Measurements from ENCODE around the gene NEK7. TPM values are rescaled to one million over a fixed set of nuclear protein-coding genes. Genes with fewer than 3 reads are reported as not detected.

Gene NEK7
- total and polyA plus RNA-seq, 9 of the 15 experiments (the other 6 are each of a cell fraction or from before 2014, with no cell fraction given) = 8.5 to 37.3 (median 27.7) TPM

- CTCF ChIA-PET (ENCODE audit: low intra/inter-chr PET ratio) = no interaction called here
Observed at GRCh38 chr1:198261886-198262285, 105.1 kb downstream of the NEK7 start.

GRCh38 chr1:198263186-198263585 is 106.4 kb downstream of the NEK7 start:
- in situ Hi-C loops (cut with MboI) = no loop called here
- POLR2A ChIA-PET = no interaction called here
- TF ChIP-seq RFX5 (IDR thresholded peaks at IDR 0.05; ENCODE audit: low read depth, low read length) (no peak), GTF3C2 (IDR thresholded peaks at IDR 0.05; ENCODE audit: borderline replicate concordance, extremely low read depth, insufficient read length) (no peak), FOXK2 (conservative IDR thresholded peaks at IDR 0.05 in 1 of 2, IDR thresholded peaks at IDR 0.05 in 1 of 2; ENCODE audit: low read depth in 2 of 2) (no peak), ZBTB34 (CRISPR knock-in tag; IDR thresholded peaks at IDR 0.05) (no peak)

More at GRCh38 chr1:198261886-198262285, 105.1 kb downstream of the NEK7 start:
- Histone ChIP-seq H3K4me1 (replicated peaks in 1 of 2; ENCODE audit: control insufficient read depth in 2 of 2, insufficient read depth in 2 of 2, low read length in 2 of 2) (peaks cover 0 to 14% of the 10 kb centered on the region in 2 experiments; a peak in 2 of 5 replicates), H3K9me3 (replicated peaks; ENCODE audit: control insufficient read depth, insufficient read depth, low read depth, low read length) (no peaks in the 10 kb centered on the region), H3K4me3 (no peak overlapping the region), H3K4me2 (ENCODE audit: insufficient read depth, low read length) (no peak overlapping the region), H4K20me1 (replicated peaks; ENCODE audit: control insufficient read depth, insufficient read depth, low read length) (no peaks in the 10 kb centered on the region), H3K79me2 (ENCODE audit: control insufficient read depth, insufficient read depth, low read length) (no peaks in the 10 kb centered on the region), H3K36me3 (ENCODE audit: control insufficient read depth, insufficient read depth, low read length) (peaks cover under 1% of the 10 kb centered on the region; the same call in 1 of the 3 replicates), H3K9ac (ENCODE audit: insufficient read depth in 1 of 2, low read depth in 2 of 2, low read length in 2 of 2) (no peak overlapping the region), H3K27me3 (ENCODE audit: control insufficient read depth in 2 of 2, insufficient read depth in 2 of 2, low read length in 2 of 2) (no peaks in the 10 kb centered on the region), H3K9me1 (ENCODE audit: control insufficient read depth, insufficient read depth, low read length) (no peaks in the 10 kb centered on the region), H2AFZ (ENCODE audit: low read depth, low read length) (no peak overlapping the region), H3K27ac (ENCODE audit: extremely low read depth, low read depth, low read length) (no peak overlapping the region)
- BruUV-seq (replicated peaks) = no TSS peak
- FAIRE-seq (no peak), ATAC-seq (no peak), DNase-seq (ENCODE audit: extremely low read depth in 1 of 4, low spot score in 3 of 4) (no peak)
- in situ Hi-C loops (cut with MboI) = no loop called here
- intact Hi-C loops (cut with micrococcal nuclease) = no loop called here
- POLR2A ChIA-PET = no interaction called here
- no peak for TF ChIP-seq ZNF23 (CRISPR knock-in tag; IDR thresholded peaks at IDR 0.05)
- TF ChIP-seq ZBTB43 (CRISPR knock-in tag; IDR thresholded peaks at IDR 0.05) = no peak
- no peak for TF ChIP-seq ESRRB (CRISPR knock-in tag; IDR thresholded peaks at IDR 0.05; ENCODE audit: borderline replicate concordance)
- no peak for TF ChIP-seq BCL6 (CRISPR knock-in tag; IDR thresholded peaks at IDR 0.05)
- no peak for TF ChIP-seq U2AF1 (optimal IDR thresholded peaks at IDR 0.05; ENCODE audit: low read depth, low read length)
- TF ChIP-seq EHMT2 (IDR thresholded peaks at IDR 0.05) = no peak

More at GRCh38 chr1:198263186-198263585, 106.4 kb downstream of the NEK7 start:
- no peaks in the 10 kb centered on the region for H3K9me1 ChIP-seq (ENCODE audit: control insufficient read depth, insufficient read depth, low read length)
- no peak overlapping the region for H3K4me3 ChIP-seq
- H3K27me3 ChIP-seq (ENCODE audit: control insufficient read depth in 2 of 2, insufficient read depth in 2 of 2, low read length in 2 of 2) = no peaks in the 10 kb centered on the region
- BruUV-seq (replicated peaks) = no TSS peak
- intact Hi-C loops (cut with micrococcal nuclease) = no loop called here
- FAIRE-seq = no peak
- no peak overlapping the region for H3K9ac ChIP-seq (ENCODE audit: insufficient read depth in 1 of 2, low read depth in 2 of 2, low read length in 2 of 2)
- no peak overlapping the region for H2AFZ ChIP-seq (ENCODE audit: low read depth, low read length)
- H3K9me3 ChIP-seq (replicated peaks; ENCODE audit: control insufficient read depth, insufficient read depth, low read depth, low read length) = no peaks in the 10 kb centered on the region
- no peaks in the 10 kb centered on the region for H4K20me1 ChIP-seq (replicated peaks; ENCODE audit: control insufficient read depth, insufficient read depth, low read length)
- H3K4me1 ChIP-seq (replicated peaks in 1 of 2; ENCODE audit: control insufficient read depth in 2 of 2, insufficient read depth in 2 of 2, low read length in 2 of 2) = peaks cover 0 to 14% of the 10 kb centered on the region in 2 experiments; a peak in 2 of 5 replicates
- no peak overlapping the region for H3K27ac ChIP-seq (ENCODE audit: extremely low read depth, low read depth, low read length)
- no peak for DNase-seq (ENCODE audit: extremely low read depth in 1 of 4, low spot score in 3 of 4)
- CTCF ChIA-PET (ENCODE audit: low intra/inter-chr PET ratio) = no interaction called here
- H3K79me2 ChIP-seq (ENCODE audit: control insufficient read depth, insufficient read depth, low read length) = no peaks in the 10 kb centered on the region
- H3K36me3 ChIP-seq (ENCODE audit: control insufficient read depth, insufficient read depth, low read length) = peaks cover 3% of the 10 kb centered on the region; the same call in 1 of the 3 replicates
- no peak for ATAC-seq
- H3K4me2 ChIP-seq (ENCODE audit: insufficient read depth, low read length) = no peak overlapping the region
- WGBS (ENCODE audit: insufficient coverage, low coverage, missing lambda C conversion rate) = 88% methylated on average over 5 of the region's 5 CpGs
